GM04504 (cell line): ENCODE results near the gene SLC34A3.
"Not testable (repeated sequence)": the region's sequence is repeated elsewhere in the genome, so short reads cannot be mapped to it uniquely, and the experiment has no call there.

Experiments
- DNase-seq: peaks from one replicate; pipeline ENCODE4 v3.0.0-alpha.2; 2012; ENCODE audit warnings: low read depth

Gene SLC34A3

DNA sequence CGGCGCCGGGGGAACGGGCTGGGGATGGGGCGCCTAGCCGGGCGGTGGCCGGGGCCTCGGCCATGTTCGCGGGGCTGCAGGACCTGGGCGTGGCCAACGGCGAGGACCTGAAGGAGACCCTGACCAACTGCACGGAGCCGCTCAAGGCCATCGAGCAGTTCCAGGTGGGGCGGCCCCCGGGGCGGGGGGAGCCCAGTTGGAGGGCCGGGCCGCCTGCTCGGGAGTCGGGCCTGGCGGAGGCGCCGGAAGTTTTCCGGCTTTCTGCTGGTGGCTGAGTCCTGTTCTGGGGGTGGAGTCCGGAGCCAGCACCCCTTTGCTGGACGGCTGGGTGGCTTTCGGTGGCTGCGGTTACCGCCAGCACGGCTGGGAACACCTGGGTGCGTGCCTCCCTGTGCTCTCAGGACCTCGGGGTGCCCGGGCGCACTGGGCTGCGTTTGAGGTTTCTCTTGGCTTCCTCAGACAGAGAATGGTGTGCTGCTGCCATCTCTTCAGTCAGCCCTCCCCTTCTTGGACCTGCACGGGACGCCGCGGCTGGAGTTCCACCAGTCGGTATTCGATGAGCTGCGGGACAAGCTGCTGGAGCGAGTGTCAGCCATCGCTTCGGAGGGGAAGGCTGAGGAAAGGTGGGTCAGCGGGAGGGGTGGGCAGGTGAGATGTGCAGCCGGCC lies 24.9 kb downstream of the SLC34A3 start:
- DNase-seq: no peak

- no peak for DNase-seq
Measured at GRCh38 chr9:137256362-137256761, 25.7 kb downstream of the SLC34A3 start.

DNA sequence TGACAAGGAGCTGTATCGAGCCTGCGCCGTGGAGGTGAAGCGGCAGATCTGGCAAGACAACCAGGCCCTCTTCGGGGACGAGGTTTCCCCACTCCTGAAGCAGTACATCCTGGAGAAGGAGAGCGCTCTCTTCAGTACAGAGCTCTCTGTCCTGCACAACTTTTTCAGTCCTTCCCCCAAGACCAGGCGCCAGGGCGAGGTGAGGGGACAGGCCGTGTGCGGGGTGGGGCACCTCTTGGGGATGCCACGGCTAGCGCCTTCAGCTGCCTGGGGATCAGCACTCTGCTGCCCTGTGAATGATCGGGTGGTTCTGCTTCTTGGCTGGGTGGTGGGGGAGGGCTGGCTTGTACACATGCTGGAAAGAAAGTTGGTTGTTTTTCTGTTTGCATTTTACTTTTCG lies 26.2 kb downstream of the SLC34A3 start:
- no peak for DNase-seq

GRCh38 chr9:137262173-137262908 lies 31.6 kb downstream of the SLC34A3 start:
- not testable (repeated sequence) for DNase-seq

DNA sequence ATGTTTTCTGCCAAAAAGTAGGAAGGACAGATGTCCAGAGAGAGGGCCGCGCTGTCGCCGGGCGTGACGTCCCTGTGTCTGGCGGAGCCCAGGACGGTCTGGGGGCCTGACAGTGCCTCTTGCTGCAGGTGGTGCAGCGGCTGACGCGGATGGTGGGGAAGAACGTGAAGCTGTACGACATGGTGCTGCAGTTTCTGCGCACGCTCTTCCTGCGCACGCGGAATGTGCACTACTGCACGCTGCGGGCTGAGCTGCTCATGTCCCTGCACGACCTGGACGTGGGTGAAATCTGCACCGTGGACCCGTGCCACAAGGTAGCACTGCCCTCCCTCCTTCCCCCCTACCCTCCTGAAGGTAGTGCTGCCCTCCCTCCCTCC lies 32.2 kb downstream of the SLC34A3 start:
- no peak for DNase-seq

DNA sequence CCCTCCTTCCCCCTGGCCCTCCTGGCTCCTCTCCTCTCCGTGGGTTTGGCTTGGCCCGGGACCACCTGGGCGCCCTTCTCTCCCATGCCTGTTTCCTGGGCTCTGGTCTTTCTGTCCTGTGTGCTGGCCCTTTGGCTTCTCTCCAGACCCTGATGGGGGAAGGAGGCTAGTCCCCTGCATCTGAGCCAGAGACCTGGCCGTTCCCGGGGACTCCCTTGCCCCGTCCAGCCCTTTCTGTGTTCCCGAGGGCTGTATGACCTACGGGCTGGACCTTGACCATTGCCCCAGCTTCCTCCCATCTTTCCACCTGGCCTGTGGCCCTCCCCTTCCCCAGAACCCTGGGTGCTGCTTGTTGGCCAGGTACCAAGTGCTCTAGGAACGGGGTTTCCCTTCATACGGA lies 32.8 kb downstream of the SLC34A3 start:
- no peak for DNase-seq

DNA sequence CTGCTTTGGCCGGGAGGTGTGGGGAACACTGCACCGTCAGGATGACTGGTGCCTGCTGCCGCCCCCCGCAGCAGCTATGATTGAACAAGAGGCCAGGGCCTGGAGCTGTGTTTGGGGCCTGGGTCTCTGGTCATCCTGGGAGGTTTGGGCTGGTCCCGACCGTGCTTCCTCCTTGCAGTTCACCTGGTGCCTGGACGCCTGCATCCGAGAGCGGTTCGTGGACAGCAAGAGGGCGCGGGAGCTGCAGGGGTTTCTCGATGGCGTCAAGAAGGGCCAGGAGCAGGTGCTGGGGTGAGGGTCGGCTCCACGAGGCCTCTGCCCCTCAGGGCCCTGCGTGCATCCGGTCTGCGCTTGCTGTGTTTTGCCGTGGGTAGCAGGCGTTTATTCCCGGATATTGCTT lies 33.4 kb downstream of the SLC34A3 start:
- DNase-seq: no peak

DNA sequence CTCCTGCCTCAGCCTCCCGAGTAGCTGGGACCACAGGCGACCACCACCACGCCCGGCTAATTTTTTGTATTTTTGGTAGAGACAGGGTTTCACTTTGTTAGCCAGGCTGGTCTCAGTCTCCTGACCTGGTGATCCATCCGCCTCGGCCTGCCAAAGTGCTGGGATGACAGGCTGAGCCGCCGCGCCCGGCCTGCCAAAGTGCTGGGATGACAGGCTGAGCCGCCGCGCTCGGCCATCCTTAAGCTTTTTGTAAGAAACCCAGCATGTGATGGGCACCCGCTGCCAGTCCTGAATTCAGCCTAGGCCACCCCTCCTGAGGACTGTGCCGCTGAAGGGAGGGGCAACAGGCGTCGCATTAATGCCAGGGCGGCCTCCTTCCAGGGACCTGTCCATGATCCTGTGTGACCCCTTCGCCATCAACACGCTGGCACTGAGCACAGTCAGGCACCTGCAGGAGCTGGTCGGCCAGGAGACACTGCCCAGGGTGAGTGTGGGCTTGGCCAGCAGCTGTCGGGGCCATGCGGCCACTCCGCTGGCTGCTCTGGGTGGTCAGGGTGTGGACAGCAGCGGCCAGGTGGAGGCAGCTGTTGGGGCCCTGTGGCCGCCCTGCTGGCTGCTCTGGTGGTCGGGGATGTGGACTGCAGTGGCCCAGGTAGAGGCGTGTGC lies 34.9 kb downstream of the SLC34A3 start:
- DNase-seq: no peak

DNA sequence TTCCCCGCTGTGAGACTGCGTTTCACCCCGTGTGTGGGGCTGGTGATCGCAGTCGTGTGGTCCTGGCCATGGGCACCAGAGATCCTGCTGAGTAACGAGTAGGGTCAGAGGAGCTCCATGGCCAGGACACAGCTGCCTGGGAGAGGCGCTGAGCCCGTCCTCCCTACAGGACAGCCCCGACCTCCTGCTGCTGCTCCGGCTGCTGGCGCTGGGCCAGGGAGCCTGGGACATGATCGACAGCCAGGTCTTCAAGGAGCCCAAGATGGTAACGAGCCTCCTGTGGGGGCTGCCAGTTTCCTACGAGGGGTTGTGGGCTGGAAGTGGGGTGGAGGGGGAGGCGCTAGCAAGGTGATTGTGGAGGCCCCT lies 35.4 kb downstream of the SLC34A3 start:
- DNase-seq: no peak

DNA sequence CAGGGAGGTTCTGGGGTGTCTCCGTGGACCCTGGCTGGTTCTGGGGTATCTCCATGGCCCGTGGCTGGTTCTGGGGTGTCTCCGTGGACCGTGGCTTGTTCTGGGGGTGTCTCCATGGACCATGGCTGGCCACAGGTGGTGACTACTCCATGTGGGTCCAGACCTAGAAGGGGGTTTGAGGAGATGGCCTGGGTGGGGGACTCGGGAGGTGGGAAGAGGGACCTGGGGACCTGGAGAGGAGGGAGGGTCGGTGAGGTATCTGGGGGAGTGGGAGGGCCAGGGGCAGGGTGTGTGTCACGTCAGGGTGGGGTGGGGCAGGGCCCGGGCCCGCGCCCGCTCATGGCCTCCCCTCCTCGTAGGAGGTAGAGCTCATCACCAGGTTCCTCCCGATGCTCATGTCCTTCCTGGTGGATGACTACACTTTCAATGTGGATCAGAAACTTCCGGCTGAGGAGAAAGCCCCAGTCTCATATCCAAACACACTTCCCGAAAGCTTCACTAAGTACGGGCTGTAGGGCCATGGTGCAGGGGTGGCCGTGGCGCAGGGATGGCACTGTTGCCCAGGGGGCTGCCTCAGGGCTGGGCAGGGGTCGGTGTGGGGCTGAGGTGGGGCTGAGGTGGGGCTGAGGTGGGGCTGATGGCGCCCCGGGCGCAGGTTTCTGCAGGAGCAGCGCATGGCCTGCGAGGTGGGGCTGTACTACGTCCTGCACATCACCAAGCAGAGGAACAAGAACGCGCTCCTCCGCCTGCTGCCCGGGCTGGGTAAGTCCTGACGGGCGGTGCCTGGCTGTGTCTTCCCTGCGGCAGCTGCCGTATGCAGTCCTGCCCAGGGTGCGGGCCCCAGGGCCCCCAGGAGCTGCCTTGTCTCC lies 36.1 kb downstream of the SLC34A3 start:
- no peak for DNase-seq

DNA sequence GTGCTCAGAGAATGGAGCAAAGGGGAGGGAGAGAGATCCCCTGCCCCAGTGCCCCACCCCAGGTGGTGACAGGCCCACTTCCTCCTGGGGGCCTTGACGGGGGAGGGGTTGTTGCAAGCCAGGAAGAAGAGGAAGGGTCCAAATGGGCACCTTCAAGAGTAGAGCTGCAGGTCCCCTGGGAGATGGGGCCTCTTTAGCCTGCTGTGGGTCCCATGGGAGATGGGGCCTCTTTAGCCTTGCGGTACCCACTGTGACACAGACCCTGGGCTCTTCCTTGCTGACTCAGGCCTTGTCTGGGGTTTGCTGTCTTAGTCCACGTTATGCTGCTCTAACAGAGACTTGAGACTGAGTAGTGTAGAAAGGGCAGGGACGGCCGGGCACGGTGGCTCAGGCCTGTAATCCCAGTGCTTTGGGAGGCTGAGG lies 37.2 kb downstream of the SLC34A3 start:
- no peak for DNase-seq

- DNase-seq: no peak
Measured at GRCh38 chr9:137268538-137269201, 38.0 kb downstream of the SLC34A3 start.

- DNase-seq: no peak
Measured at GRCh38 chr9:137269231-137269772, 38.6 kb downstream of the SLC34A3 start.

GRCh38 chr9:137270929-137271695 lies 40.4 kb downstream of the SLC34A3 start:
- DNase-seq: no peak

- no peak for DNase-seq
Measured at GRCh38 chr9:137271696-137272076, 41.0 kb downstream of the SLC34A3 start.

DNA sequence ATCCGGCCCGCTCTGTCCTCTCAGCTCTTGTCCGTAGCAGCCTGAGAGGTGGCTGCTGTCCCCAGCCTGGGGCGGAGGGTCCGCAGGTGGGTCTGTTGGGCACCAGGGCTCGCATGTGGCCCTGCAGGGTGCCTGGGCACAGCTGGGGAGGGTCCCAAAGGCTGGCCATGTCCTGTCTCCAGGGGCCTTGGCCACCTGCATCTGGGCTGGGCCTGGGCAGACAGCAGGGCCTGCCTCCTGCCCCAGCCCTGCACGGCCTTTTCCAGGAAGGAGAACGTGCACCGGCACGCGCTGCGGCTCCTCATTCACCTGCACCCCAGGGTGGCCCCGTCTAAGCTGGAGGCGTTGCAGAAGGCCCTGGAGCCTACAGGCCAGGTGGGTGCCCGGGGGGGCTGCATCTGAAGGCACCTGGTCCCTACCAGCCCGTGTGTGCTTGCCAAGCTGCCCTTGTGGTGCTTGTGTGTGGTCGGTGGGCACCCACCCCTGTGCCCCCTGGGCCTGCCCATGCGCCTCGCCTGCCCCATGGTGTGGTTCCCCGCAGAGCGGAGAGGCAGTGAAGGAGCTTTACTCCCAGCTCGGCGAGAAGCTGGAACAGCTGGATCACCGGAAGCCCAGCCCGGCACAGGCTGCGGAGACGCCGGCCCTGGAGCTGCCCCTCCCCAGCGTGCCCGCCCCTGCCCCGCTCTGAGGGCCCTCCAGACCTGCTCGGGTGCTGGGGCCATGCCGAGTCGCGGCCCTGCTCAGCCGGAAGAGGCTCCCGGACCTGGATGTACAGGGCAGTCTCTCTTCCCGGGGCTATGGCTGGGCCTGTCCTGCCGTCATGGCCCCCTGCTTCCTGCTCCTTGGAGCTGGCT lies 41.8 kb downstream of the SLC34A3 start:
- no peak for DNase-seq

- DNase-seq: no peak
Measured at GRCh38 chr9:137273095-137273490, 42.4 kb downstream of the SLC34A3 start.

DNA sequence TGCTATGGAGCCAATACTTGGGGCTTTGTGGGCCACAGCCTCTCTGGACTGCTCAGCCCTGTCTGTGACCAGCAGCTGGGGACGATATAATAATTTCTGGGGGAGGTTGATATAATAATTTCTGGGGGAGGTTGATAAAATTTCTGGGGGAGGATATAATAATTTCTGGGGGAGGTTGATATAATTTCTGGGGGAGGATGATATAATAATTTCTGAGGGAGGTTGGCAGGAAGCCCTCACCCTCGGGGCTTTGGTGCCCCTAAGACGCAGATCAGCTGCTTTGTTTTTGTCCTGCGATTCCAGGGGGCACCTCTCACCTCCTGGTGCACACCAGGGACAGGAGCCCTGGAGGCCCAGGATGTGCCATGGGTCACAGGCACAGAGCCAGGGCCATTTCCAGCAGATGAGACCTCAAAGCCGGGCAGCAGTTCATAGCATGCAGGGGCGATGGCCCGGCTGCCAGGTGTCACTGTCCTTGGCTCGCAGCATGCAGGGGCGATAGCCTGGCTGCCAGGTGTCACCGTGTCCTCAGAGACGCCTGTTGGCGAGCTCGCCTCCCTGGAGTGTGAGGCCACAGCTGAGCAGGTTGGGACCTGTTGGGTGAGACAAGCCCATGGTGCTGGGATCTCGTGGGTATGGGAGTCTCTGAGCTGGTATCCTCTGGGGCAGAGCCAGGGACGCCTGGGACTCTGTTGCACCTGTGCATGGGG lies 43.1 kb downstream of the SLC34A3 start:
- DNase-seq: no peak

- no peak for DNase-seq
Measured at GRCh38 chr9:137275203-137275587, 44.5 kb downstream of the SLC34A3 start.
